Kidney tubule cell (primary cell): ENCODE measurements around the gene TSSK3.

Experiments used
- DNase-seq: peaks from one replicate; pipeline ENCODE4 v3.0.0-alpha.2; 2018; ENCODE audit warnings: low spot score

Gene TSSK3

GRCh38 chr1:32400876-32401631, 38.7 kb downstream of the TSSK3 start:
- DNase-seq, result peak; percentile 84

GRCh38 chr1:32404946-32405345, 42.6 kb downstream of the TSSK3 start:
- no peak for DNase-seq

- DNase-seq, result peak; percentile 60
These were observed 43.5 kb downstream of the TSSK3 start for GRCh38 chr1:32405672-32406467.

- DNase-seq, result peak; percentile 93
These were observed 44.3 kb downstream of the TSSK3 start for GRCh38 chr1:32406629-32407111.

GRCh38 chr1:32411261-32411660, 48.9 kb downstream of the TSSK3 start:
- DNase-seq, result no peak

- DNase-seq, result peak; percentile 75
These were observed 51.3 kb downstream of the TSSK3 start for GRCh38 chr1:32413507-32414185.
